Suprapubic skin (tissue), 3 donors: ENCODE results near the gene IRF9.

Experiments used
- CTCF ChIP-seq, 2 donors: fragments of 200-600 bp in 1 of 2; fragments of 450-650 bp in 1 of 2; sonication (generic) in 1 of 2; IDR thresholded peaks; one replicate each; pipeline ENCODE4 v1.5.1; 2016 to 2019; ENCODE audit warnings: antibody characterized with exemption in 2 of 2, mild to moderate bottlenecking in 1 of 2, moderate library complexity in 1 of 2
- POLR2A ChIP-seq, 2 donors: fragments of 450-650 bp; IDR thresholded peaks; one replicate each; pipeline ENCODE4 v1.6.1; 2017; ENCODE audit warnings: antibody characterized with exemption in 2 of 2, mild to moderate bottlenecking in 2 of 2, moderate library complexity in 2 of 2

GRCh38 chr14:24160499-24160849, 591 bp upstream of the IRF9 start:
- TF ChIP-seq POLR2A (IDR thresholded peaks at IDR 0.05) (no peak), CTCF (IDR thresholded peaks at IDR 0.05) (no peak)
